Caki2 (cell line): ENCODE measurements around the gene MCEMP1. TPM values are rescaled to one million over a fixed set of nuclear protein-coding genes. Genes with fewer than 3 reads are reported as not detected.

Experiments used
- DNase-seq: peaks from one replicate; pipeline ENCODE4 v3.0.0-alpha.2; 2015; ENCODE audit warnings: low read depth
- in situ Hi-C: cut with HindIII; loops from 2 replicates; pipeline ENCODE4 v1.10.0; 2016; ENCODE audit warnings: low sequenced_read_pairs, low pct_unique_long_range_greater_than_20kb, mixed read lengths
- total RNA-seq: library from RNA; depleted of rRNA; stranded (reverse); fragments of >200 nt; shearing (Covaris generic); gene quantifications from 2 replicates; pipeline ENCODE4 v1.2.3, GENCODE V29; 2014; ENCODE audit warnings: low replicate concordance

Gene MCEMP1
- total RNA-seq, 1 experiment from 2014 or later = not detected

GRCh38 chr19:7663706-7664105 lies 13.2 kb upstream of the MCEMP1 start:
- in situ Hi-C loops = no loop called here

GRCh38 chr19:7665076-7665475 lies 11.8 kb upstream of the MCEMP1 start:
- DNase-seq = no peak
- in situ Hi-C loops = no loop called here

More at GRCh38 chr19:7663706-7664105, 13.2 kb upstream of the MCEMP1 start:
- DNase-seq = no peak

DNA sequence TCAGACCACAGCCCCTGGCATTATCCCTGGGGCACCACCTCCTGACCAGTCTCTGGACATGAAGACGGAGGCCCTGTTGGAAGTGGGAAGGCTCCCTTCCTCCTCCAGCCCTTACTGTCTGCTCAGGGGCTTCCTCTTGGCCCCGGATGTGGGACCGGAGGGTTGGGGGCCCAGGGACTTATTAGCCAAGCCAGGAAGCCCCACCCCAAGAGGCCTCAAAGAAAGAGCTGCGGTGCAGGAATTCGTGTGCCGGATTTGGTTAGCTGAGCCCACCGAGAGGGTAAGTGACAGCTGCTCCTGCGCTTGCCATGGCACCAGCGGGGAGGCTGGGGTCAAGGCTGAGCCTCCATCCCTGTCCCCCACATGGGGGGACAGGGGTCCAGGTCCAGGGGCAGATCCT lies 8.0 kb upstream of the MCEMP1 start, which contains the start of gene RETN:
RETN (plus strand) TSS at position 208 of the 400 bp plus-strand sequence. CDS start 278 bp downstream, outside the sequence.
- DNase-seq = no peak
- in situ Hi-C loops = no loop called here

DNA sequence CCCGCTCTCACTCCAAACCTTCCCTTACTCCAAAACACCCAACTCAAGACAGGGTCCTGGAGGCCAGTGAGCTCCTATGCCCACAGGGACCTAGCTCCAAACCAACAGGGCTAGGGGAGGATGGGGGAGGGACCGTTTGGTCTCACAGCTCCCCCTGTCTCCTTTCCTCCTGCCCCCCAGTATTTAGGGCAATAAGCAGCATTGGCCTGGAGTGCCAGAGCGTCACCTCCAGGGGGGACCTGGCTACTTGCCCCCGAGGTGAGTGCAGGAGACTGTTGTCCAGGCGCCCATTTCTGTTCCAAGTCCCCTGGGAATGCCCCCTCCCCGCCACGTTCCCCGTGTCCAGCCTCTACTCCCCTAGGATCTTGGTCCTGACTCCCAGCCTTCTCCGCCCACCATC lies 7.2 kb upstream of the MCEMP1 start:
- in situ Hi-C loops = no loop called here
- DNase-seq = no peak

GRCh38 chr19:7670150-7670783 lies 6.6 kb upstream of the MCEMP1 start:
- DNase-seq = no peak
- in situ Hi-C loops = no loop called here

DNA sequence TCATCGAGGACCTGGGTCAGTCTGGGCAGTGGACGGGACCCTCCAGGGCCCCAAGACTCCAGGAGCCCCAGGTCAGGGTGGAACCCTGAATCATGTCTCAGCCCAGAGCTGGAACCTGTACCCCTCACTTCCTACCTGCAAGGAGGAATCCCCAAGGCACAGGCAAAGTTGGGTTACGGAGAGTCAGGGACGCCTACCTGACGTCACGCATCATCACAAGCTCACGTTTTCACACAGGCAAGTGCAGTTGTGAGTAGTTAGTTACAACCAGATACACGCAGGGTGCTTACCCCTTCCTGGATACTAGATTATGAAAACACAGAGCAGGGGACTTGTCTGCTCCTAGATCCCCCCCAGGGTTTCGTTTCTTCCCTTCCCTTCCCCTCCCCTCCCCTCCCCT lies 6.1 kb upstream of the MCEMP1 start:
- in situ Hi-C loops = no loop called here

GRCh38 chr19:7672522-7672921 lies 4.4 kb upstream of the MCEMP1 start:
- in situ Hi-C loops = no loop called here

More for the DNA sequence above, 6.1 kb upstream of the MCEMP1 start:
- DNase-seq = no peak

DNA sequence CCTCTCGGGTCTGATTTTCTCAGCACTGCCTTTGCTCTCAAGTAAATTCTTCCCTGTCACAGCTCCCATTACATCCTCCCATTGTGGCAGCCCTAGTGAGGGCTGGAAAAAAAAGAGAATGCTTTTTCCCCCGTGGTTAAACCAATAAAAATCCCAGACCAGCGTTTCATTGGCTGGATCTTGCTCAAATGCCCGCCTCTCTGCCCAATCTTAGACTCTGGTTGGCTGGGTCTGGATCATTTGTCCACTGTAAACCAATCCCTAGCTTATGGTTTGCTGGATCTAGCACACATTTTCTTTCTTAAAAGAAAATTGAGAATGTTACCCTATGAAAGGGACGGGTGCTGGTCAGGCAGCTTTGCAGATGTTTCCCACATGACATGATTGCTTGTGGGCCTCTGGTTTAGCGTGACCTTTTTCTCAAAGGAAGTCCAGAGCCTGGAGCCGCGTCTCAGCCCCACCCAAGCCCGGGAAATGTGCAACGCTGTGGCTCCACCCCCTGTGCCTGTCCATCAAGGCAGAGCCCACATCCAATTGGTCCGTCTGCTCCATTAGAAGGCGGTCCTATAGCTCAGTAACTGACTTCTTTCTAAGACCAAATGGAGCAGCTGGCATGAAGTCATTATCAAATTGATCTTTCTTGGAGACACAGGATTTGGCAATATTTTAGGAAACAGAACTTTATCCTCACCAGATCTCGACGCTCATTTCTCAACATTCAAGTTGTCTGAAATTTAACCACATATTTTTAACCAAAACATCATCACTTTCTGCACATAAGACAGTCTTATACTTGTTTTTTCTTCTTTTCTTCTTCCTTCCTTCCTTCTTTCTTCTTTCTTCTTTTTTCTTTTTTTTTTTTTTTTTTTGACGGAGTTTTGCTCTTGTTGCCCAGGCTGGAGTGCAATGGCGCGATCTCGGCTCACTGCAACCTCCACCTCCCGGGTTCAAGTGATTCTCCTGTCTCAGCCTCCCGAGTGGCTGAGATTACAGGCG lies 2.6 kb upstream of the MCEMP1 start:
- in situ Hi-C loops = no loop called here
- DNase-seq = peak; percentile 50

More at GRCh38 chr19:7672522-7672921, 4.4 kb upstream of the MCEMP1 start:
- no peak for DNase-seq

- no peak for DNase-seq
- in situ Hi-C loops = no loop called here
Observed at GRCh38 chr19:7676376-7676775, 514 bp upstream of the MCEMP1 start.

DNA sequence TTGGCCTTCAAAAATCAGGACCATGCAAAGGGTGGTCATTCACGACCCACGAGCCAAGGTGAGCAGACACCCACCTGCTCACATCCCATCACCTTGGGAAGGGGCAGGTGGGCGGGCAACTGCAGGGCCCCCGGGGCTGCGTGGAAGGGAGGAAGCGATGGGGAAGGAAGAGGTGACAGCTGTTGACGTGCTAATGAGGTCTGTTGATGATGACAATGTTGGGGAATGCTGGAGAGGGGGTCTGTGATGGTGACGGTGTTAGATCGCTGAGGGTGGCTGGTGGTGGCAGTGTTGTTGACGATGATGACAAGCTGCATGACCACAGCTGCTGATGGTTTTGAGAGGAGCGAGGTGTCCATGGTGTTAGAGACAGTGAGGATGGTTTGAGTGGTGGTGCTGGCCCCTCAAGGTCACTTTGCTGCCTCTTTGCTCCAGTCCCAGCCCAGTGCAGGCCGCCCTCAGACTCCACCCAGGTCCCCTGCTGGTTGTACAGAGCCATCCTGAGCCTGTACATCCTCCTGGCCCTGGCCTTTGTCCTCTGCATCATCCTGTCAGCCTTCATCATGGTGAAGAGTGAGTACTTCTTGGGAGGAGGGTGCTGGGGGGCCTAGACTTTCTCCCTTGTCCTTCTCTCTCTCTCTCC lies 900 bp downstream of the MCEMP1 start:
- no peak for DNase-seq

DNA sequence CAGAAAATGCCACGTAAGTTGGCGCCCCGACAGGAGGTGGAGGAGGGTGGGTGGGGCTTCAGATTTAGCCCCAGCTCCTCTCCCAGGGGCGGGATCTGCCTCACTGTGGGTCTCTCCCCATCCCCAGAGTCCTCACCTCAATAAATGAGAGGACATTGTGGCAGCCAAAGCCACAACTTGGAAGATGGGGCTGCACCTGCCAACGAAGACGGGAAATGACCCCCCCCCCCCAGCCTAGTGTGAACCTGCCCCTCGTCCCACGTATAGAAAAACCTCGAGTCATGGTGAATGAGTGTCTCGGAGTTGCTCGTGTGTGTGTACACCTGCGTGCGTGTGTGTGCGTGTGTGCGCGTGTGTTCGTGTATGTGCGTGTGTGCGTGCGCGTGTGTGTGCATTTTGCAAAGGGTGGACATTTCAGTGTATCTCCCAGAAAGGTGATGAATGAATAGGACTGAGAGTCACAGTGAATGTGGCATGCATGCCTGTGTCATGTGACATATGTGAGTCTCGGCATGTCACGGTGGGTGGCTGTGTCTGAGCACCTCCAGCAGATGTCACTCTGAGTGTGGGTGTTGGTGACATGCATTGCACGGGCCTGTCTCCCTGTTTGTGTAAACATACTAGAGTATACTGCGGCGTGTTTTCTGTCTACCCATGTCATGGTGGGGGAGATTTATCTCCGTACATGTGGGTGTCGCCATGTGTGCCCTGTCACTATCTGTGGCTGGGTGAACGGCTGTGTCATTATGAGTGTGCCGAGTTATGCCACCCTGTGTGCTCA lies 2.3 kb downstream of the MCEMP1 start:
- in situ Hi-C loops = no loop called here
- DNase-seq = no peak

More for the DNA sequence above, 900 bp downstream of the MCEMP1 start:
- in situ Hi-C loops = no loop called here

DNA sequence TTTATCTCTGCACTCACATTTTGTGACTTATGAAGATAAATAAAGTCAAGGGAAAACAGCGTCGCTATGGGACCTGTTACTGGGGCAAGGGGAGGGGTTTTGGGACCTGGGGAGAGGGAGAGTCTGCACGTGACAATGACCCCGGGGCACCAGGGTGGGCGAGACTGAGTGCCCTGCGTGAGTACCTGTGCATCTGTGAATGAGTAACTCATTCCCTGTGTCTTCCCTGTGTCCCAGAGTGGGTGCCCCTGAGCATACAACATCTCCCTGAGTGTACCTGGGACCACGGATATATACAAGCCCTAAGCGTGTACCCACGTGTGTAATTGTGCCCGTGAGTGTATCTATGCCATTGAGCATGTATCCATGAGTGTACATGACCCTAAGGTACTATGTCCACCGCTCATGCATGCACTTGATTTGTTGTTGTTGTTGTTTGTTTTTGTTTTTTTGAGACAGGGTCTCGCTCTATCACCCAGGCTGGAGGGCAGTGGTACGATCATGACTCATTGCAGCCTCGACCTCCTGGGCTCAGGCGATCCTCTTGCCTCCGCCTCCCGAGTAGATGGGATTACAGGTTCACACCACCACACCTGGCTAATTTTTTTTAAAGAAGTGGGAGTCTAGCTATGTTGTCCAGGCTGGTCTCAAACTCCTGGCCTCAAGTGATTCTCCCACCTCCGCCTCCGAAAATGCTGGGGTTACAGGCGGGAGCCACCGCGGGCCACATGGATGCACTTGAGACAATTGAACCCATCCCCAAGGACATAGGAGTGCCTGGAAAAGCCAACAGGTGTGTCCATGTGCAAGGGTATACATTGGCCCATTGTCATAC lies 3.1 kb downstream of the MCEMP1 start:
- DNase-seq = no peak
- in situ Hi-C loops = no loop called here

DNA sequence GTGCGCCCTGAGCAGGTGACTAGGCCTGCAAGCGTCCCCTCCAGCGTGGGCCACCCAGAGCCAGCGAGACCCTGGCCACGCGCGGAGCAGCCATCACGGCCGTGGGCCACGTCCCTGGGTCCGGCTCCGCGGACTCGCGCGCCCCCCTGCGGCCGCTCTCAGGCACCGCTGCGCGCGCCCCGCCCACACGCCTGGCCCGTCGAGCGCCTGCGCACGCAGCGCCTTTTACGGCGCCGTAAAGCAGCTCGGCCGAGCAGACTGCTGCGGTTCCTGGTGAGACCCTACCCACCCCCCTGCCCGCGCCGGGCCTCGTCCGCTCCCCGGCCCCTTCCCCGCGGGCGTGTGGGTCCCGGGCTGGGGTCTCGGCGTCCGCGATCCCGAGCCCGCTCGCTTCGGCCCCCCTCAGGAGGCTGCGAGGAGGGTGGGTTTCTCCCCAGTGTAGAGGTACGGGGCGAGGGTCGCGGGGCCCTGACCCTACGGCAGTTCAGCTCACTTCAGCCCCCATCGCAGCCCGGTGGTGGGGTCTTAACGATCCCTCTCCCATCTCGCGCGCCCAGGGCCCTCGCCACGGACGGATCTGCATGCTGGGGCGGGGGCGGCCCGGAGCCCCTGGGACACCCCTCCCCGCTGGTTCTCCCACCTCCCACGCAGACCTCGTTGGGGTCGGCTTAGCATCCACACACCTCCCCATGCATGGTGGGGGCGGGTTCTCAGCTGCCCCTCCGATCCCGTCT lies 3.9 kb downstream of the MCEMP1 start, which contains the start of gene TRAPPC5:
TRAPPC5 (plus strand) TSS at position 228 of the 734 bp plus-strand sequence. CDS start 1,421 bp downstream, outside the sequence.
- peak; percentile 49 for DNase-seq
- in situ Hi-C loops = no loop called here

DNA sequence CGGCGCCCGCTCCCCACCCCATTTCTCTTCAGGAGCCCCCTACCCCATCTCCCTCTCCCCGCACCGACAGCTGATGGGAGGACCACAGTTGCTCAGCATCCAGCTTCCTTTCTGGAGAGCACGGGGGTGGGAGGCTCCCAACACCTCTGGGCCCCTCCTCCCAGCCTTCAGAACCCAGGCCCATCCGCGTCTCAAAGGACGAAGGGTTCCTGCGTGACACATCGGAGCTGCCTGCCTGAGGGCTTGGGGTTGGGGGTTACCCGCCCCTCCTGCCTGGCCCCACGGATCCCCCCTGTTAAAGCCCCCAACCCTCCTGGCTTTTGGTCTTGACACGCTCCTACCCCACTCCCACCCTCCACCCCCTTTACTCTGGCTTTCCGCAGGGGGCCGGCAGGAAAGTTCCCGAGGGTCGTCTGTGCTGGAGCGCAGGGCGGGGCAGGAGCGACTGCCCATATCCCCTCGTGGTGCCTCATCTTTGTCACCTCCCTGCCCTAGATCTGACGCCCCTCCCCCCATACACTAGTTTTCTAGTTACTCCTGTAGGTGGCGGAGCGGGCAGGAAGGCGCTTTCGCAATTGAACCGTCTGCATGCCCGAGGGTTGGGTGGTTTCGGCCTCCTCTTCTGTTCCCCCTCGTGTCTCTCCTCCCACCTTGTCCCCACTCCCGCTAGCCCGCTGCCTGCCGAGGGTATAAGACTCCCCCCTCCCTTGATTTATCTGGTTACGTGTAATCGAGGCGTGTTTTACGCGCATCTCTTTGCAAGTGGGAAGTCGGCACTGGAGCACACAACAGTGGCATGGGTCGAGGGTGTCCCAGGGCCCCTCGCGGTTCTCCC lies 4.7 kb downstream of the MCEMP1 start:
- in situ Hi-C loops = no loop called here
- peak; percentile 31 for DNase-seq

DNA sequence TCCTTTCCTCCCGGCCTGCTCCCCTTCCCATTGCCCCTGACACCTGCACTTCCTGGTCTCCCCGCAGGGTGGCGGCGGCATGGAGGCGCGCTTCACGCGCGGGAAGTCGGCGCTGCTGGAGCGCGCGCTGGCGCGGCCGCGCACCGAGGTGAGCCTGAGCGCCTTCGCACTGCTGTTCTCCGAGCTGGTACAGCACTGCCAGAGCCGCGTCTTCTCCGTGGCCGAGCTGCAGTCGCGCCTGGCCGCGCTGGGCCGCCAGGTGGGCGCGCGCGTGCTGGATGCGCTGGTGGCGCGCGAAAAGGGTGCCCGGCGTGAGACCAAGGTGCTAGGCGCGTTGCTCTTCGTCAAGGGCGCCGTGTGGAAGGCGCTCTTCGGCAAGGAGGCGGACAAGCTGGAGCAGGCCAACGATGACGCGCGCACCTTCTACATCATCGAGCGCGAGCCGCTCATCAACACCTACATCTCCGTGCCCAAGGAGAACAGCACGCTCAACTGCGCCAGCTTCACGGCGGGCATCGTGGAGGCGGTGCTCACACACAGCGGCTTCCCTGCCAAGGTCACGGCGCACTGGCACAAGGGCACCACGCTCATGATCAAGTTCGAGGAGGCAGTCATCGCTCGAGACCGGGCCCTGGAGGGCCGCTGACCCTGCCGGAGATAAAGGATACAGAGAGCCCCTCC lies 5.4 kb downstream of the MCEMP1 start:
- DNase-seq = no peak
- in situ Hi-C loops = no loop called here
